ENCODE results near the gene CDK14.
"Not testable (repeated sequence)": the region's sequence is repeated elsewhere in the genome, so short reads cannot be mapped to it uniquely, and the experiment has no call there.

CDK14 gene

GRCh38 chr7:90777041-90777440, 180.9 kb downstream of the CDK14 start:
- H3K4me1 ChIP-seq (ENCODE audit: control insufficient read depth, insufficient read depth, low read length), result no peaks in the 10 kb centered on the region
- no CpG with 5 or more reads among the region's 2 CpGs for WGBS (ENCODE audit: insufficient coverage, insufficient read length)
- H3K4me3 ChIP-seq (ENCODE audit: low read length), result no peak overlapping the region
- H3K36me3 ChIP-seq (ENCODE audit: control insufficient read depth, insufficient read depth, low read length), result no peaks in the 10 kb centered on the region
- H3K9me3 ChIP-seq (ENCODE audit: control insufficient read depth, insufficient read depth, low read length), result no peaks in the 10 kb centered on the region
- no peaks in the 10 kb centered on the region for H3K27me3 ChIP-seq (ENCODE audit: control insufficient read depth, insufficient read depth, low read length)
- H3K27ac ChIP-seq (ENCODE audit: low read length), result no peak overlapping the region
- DNase-seq (ENCODE audit: low read depth, low spot score), result no peak

DNA sequence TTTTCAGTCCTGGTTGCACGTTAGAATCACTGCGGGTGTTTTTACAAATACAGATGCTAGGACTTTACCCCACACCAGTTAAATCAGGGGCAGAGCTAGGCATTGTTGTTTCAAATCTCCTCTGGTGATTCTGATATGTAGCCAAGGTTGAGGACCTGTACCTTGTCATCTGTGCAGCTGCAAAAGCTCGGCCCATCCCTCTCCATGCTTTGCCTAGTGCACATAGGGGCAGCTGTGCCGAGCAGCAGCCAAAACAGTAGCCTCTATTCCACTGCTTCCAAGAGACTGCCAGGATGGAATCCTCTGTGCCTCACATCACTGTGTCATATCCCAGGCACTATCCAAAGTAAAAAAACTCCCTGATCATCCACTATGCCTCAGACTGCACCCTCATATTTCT, 181.3 kb downstream of the CDK14 start:
- no CpG with 5 or more reads among the region's 4 CpGs for WGBS (ENCODE audit: insufficient coverage, insufficient read length)
- no peak for DNase-seq (ENCODE audit: low read depth, low spot score)
- H3K4me3 ChIP-seq (ENCODE audit: low read length), result no peak overlapping the region
- no peaks in the 10 kb centered on the region for H3K36me3 ChIP-seq (ENCODE audit: control insufficient read depth, insufficient read depth, low read length)
- H3K9me3 ChIP-seq (ENCODE audit: control insufficient read depth, insufficient read depth, low read length), result no peaks in the 10 kb centered on the region
- H3K27me3 ChIP-seq (ENCODE audit: control insufficient read depth, insufficient read depth, low read length), result no peaks in the 10 kb centered on the region
- no peaks in the 10 kb centered on the region for H3K4me1 ChIP-seq (ENCODE audit: control insufficient read depth, insufficient read depth, low read length)
- no peak overlapping the region for H3K27ac ChIP-seq (ENCODE audit: low read length)

DNA sequence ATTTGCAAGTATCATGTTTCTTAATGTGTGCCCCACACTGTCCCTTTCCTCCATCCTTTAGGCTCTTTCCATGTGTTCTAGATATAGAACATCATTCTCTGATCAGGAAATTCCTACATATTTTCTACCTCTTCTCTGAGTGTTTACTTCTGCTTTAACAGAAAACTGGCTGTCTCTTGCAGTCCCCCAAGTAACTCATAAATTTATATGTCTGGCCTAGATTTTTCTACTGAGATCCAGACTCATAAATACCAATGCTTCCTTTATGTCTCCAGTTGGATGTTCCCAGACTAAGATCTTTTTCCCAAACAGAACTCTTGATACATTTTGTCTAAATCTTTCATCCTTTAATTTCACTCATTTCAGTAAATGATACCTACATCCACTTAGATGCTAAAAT, 181.8 kb downstream of the CDK14 start:
- H3K9me3 ChIP-seq (ENCODE audit: control insufficient read depth, insufficient read depth, low read length), result no peaks in the 10 kb centered on the region
- no peaks in the 10 kb centered on the region for H3K36me3 ChIP-seq (ENCODE audit: control insufficient read depth, insufficient read depth, low read length)
- no peak for DNase-seq (ENCODE audit: low read depth, low spot score)
- no peaks in the 10 kb centered on the region for H3K27me3 ChIP-seq (ENCODE audit: control insufficient read depth, insufficient read depth, low read length)
- no peak overlapping the region for H3K27ac ChIP-seq (ENCODE audit: low read length)
- H3K4me1 ChIP-seq (ENCODE audit: control insufficient read depth, insufficient read depth, low read length), result no peaks in the 10 kb centered on the region
- no peak overlapping the region for H3K4me3 ChIP-seq (ENCODE audit: low read length)

DNA sequence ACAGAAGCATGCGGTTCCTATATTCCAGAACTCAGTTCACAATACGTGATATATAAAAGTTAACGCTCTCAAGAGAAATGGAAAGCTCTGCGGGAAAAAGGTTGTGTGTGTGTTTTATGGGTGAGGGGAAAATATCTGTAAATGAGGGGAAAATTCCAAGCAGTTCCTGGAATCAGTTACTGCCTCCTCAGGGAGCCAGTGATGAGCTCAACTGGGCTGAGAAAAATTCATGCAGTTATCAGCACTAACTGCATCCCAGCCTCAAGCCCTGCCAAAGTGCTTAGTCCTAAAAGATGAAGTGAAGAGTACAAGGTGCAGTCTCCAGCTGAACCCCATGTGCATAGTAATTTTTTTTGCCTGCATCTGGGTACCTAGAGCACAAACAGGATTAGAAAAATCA, 191.9 kb downstream of the CDK14 start:
- DNase-seq (ENCODE audit: low read depth, low spot score), result no peak
- Histone ChIP-seq H3K27me3 (ENCODE audit: control insufficient read depth, insufficient read depth, low read length) (no peaks in the 10 kb centered on the region), H3K9me3 (ENCODE audit: control insufficient read depth, insufficient read depth, low read length) (no peaks in the 10 kb centered on the region), H3K4me1 (ENCODE audit: control insufficient read depth, insufficient read depth, low read length) (no peaks in the 10 kb centered on the region), H3K27ac (ENCODE audit: low read length) (no peak overlapping the region), H3K4me3 (ENCODE audit: low read length) (no peak overlapping the region), H3K36me3 (ENCODE audit: control insufficient read depth, insufficient read depth, low read length) (no peaks in the 10 kb centered on the region; the same call in 1 of the 2 replicates)
- 100% methylated on average over 2 of the region's 4 CpGs for WGBS (ENCODE audit: insufficient coverage, insufficient read length)

DNA sequence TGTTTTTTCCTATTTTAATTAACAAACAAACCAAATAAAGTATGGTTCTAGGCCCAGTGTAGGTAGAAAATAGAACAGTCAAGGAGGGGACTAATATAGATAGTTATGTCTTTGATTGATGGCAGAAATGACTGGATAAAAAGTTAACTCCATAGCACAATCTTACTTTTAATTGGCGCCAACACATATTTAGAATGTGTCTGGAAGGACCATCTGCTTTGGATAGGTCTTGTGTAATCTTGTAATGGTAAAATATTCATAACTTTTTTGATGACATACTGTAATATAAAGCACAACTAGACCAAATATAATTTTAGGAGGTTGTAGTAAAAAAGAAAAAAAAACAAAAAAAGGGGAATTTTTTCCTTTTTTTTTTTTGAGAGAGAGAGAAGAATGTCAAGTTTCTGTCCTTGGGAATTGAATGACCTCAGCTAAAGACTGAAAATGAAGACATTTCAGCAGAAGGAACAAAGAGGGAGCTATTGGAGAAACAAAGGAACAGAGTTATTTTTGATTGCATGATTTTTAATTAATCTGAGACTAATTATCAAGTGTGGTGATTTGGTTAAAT, 193.7 kb downstream of the CDK14 start:
- H3K36me3 ChIP-seq (ENCODE audit: control insufficient read depth, insufficient read depth, low read length), result no peaks in the 10 kb centered on the region; the same call in 1 of the 2 replicates
- H3K4me1 ChIP-seq (ENCODE audit: control insufficient read depth, insufficient read depth, low read length), result no peaks in the 10 kb centered on the region
- H3K27ac ChIP-seq (ENCODE audit: low read length), result no peak overlapping the region
- H3K9me3 ChIP-seq (ENCODE audit: control insufficient read depth, insufficient read depth, low read length), result no peaks in the 10 kb centered on the region
- no CpG with 5 or more reads among the region's 1 CpG for WGBS (ENCODE audit: insufficient coverage, insufficient read length)
- no peak overlapping the region for H3K4me3 ChIP-seq (ENCODE audit: low read length)
- no peak for DNase-seq (ENCODE audit: low read depth, low spot score)
- no peaks in the 10 kb centered on the region for H3K27me3 ChIP-seq (ENCODE audit: control insufficient read depth, insufficient read depth, low read length)

GRCh38 chr7:90791596-90791995, 195.5 kb downstream of the CDK14 start:
- no peak for DNase-seq (ENCODE audit: low read depth, low spot score)
- Histone ChIP-seq H3K36me3 (ENCODE audit: control insufficient read depth, insufficient read depth, low read length) (no peaks in the 10 kb centered on the region; the same call in 1 of the 2 replicates), H3K4me3 (ENCODE audit: low read length) (no peak overlapping the region), H3K4me1 (ENCODE audit: control insufficient read depth, insufficient read depth, low read length) (no peaks in the 10 kb centered on the region), H3K27me3 (ENCODE audit: control insufficient read depth, insufficient read depth, low read length) (no peaks in the 10 kb centered on the region), H3K9me3 (ENCODE audit: control insufficient read depth, insufficient read depth, low read length) (no peaks in the 10 kb centered on the region), H3K27ac (ENCODE audit: low read length) (no peak overlapping the region)
- 100% methylated on average over 1 of the region's 3 CpGs for WGBS (ENCODE audit: insufficient coverage, insufficient read length)

DNA sequence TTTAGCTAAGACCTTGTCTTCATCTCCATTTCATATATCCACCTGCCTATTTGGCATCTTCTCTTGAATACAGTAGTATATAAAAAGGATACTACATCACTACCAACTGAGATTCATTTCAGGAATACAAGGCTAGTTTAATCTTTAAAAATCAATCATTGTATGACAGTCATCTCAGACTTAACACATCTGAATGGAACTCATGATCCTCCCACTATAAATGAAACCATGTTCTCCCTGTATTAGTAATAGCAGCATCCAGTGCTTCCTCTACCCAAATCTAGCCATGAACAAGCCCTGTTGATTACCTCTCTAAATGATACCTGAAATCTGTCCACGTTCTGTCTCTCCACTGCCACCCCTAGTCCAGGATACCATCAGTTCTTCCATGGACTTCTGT, 196.2 kb downstream of the CDK14 start:
- Histone ChIP-seq H3K4me3 (ENCODE audit: low read length) (no peak overlapping the region), H3K9me3 (ENCODE audit: control insufficient read depth, insufficient read depth, low read length) (no peaks in the 10 kb centered on the region), H3K27me3 (ENCODE audit: control insufficient read depth, insufficient read depth, low read length) (no peaks in the 10 kb centered on the region), H3K27ac (ENCODE audit: low read length) (no peak overlapping the region), H3K36me3 (ENCODE audit: control insufficient read depth, insufficient read depth, low read length) (no peaks in the 10 kb centered on the region; the same call in 1 of the 2 replicates), H3K4me1 (ENCODE audit: control insufficient read depth, insufficient read depth, low read length) (no peaks in the 10 kb centered on the region)
- DNase-seq (ENCODE audit: low read depth, low spot score), result no peak
- no CpG with 5 or more reads among the region's 1 CpG for WGBS (ENCODE audit: insufficient coverage, insufficient read length)

DNA sequence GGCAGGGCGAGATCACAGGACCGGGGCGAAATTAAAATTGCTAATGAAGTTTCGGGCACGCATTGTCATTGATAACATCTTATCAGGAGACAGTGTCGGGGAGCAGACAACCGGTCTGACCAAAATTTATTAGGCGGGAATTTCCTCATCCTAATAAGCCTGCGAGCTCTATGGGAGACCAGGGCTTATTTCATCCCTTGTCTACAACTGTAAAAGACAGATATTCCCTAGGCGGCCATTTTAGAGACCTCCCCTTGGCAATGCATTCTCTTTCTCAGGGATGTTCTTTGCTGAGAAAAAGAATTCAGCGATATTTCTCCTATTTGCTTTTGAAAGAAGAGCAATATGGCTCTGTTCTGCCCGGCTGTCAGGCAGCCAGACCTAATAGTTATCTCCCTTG, 198.1 kb downstream of the CDK14 start:
- not testable (repeated sequence) for H3K4me3 ChIP-seq (ENCODE audit: low read length); H3K9me3 ChIP-seq (ENCODE audit: control insufficient read depth, insufficient read depth, low read length); H3K4me1 ChIP-seq (ENCODE audit: control insufficient read depth, insufficient read depth, low read length); H3K27ac ChIP-seq (ENCODE audit: low read length); DNase-seq (ENCODE audit: low read depth, low spot score); H3K36me3 ChIP-seq (ENCODE audit: control insufficient read depth, insufficient read depth, low read length); H3K27me3 ChIP-seq (ENCODE audit: control insufficient read depth, insufficient read depth, low read length)
- no CpG with 5 or more reads among the region's 12 CpGs for WGBS (ENCODE audit: insufficient coverage, insufficient read length)

DNA sequence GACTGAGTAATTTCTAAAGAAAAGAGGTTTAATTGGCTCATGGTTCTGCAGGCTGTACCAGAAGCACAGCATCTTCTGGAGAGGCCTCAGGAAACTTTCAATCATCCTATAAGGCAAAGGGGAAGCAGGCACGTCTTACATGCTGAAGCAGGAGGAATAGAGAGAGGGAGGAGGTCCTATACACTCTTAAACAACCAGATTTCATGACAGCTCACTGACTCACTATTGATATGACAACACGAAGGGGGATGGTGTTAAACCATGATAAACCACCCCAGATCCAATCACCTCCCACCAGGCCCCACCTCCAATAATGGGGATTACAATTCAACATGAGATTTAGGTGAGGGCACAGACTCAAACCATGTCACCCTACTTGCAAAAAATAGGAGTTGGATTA, 201.5 kb downstream of the CDK14 start:
- no peaks in the 10 kb centered on the region for H3K9me3 ChIP-seq (ENCODE audit: control insufficient read depth, insufficient read depth, low read length)
- DNase-seq (ENCODE audit: low read depth, low spot score), result no peak
- no peaks in the 10 kb centered on the region for H3K4me1 ChIP-seq (ENCODE audit: control insufficient read depth, insufficient read depth, low read length)
- H3K36me3 ChIP-seq (ENCODE audit: control insufficient read depth, insufficient read depth, low read length), result no peaks in the 10 kb centered on the region
- no peaks in the 10 kb centered on the region for H3K27me3 ChIP-seq (ENCODE audit: control insufficient read depth, insufficient read depth, low read length)
- H3K27ac ChIP-seq (ENCODE audit: low read length), result no peak overlapping the region
- no CpG with 5 or more reads among the region's 2 CpGs for WGBS (ENCODE audit: insufficient coverage, insufficient read length)
- H3K4me3 ChIP-seq (ENCODE audit: low read length), result no peak overlapping the region

GRCh38 chr7:90804370-90804769, 208.2 kb downstream of the CDK14 start:
- no peaks in the 10 kb centered on the region for H3K9me3 ChIP-seq (ENCODE audit: control insufficient read depth, insufficient read depth, low read length)
- H3K4me3 ChIP-seq (ENCODE audit: low read length), result no peak overlapping the region
- H3K27ac ChIP-seq (ENCODE audit: low read length), result no peak overlapping the region
- H3K27me3 ChIP-seq (ENCODE audit: control insufficient read depth, insufficient read depth, low read length), result no peaks in the 10 kb centered on the region
- no CpG with 5 or more reads among the region's 1 CpG for WGBS (ENCODE audit: insufficient coverage, insufficient read length)
- no peaks in the 10 kb centered on the region for H3K4me1 ChIP-seq (ENCODE audit: control insufficient read depth, insufficient read depth, low read length)
- no peak for DNase-seq (ENCODE audit: low read depth, low spot score)
- no peaks in the 10 kb centered on the region for H3K36me3 ChIP-seq (ENCODE audit: control insufficient read depth, insufficient read depth, low read length)

- DNase-seq (ENCODE audit: low read depth, low spot score); H3K4me3 ChIP-seq (ENCODE audit: low read length); H3K27ac ChIP-seq (ENCODE audit: low read length); H3K36me3 ChIP-seq (ENCODE audit: control insufficient read depth, insufficient read depth, low read length); H3K9me3 ChIP-seq (ENCODE audit: control insufficient read depth, insufficient read depth, low read length); H3K4me1 ChIP-seq (ENCODE audit: control insufficient read depth, insufficient read depth, low read length); H3K27me3 ChIP-seq (ENCODE audit: control insufficient read depth, insufficient read depth, low read length): not testable (repeated sequence)
- WGBS (ENCODE audit: insufficient coverage, insufficient read length), result no CpG with 5 or more reads among the region's 2 CpGs
These were observed 219.4 kb downstream of the CDK14 start for GRCh38 chr7:90815552-90815951.

All from iPS DF 6.9 (cell line).